Thoracic aorta (tissue), 2 donors: ENCODE measurements around the gene PPCDC. TPM values are rescaled to one million over a fixed set of nuclear protein-coding genes. Genes with fewer than 3 reads are reported as not detected.

ENCODE experiments used
- ATAC-seq: fragments of 150-250 bp; one replicate; pipeline ENCODE4 v1.8.0; 2017; ENCODE audit warnings: low read depth; ENCODE audit not compliant: insufficient number of reproducible peaks, low FRiP score
- DNase-seq: peaks from one replicate; pipeline ENCODE4 v3.0.0-alpha.2; 2020; ENCODE audit warnings: low spot score
- H3K27ac ChIP-seq, 2 donors: fragments of 200-600 bp; sonication (generic); 1 replicate in 1 of 2; 2 replicates in 1 of 2; pipeline ENCODE4 v1.5.1; 2016; ENCODE audit warnings: mild to moderate bottlenecking in 2 of 2, moderate library complexity in 2 of 2
- H3K27me3 ChIP-seq: fragments of 200-600 bp; sonication (generic); replicated peaks from 2 replicates; pipeline ENCODE4 v1.6.0; 2016; ENCODE audit warnings: mild to moderate bottlenecking; ENCODE audit not compliant: insufficient read depth
- H3K36me3 ChIP-seq: fragments of 200-600 bp; sonication (generic); one replicate; pipeline ENCODE4 v1.5.1; 2016
- H3K4me1 ChIP-seq, 2 donors: fragments of 200-600 bp; sonication (generic); 1 replicate in 1 of 2; 2 replicates in 1 of 2; pipeline versions ENCODE4 v1.5.1 to v1.6.0; 2016; ENCODE audit warnings: low read depth in 2 of 2, mild to moderate bottlenecking in 1 of 2; ENCODE audit not compliant: control insufficient read depth in 1 of 2
- H3K4me3 ChIP-seq: fragments of 200-600 bp; sonication (generic); 2 replicates; pipeline ENCODE4 v1.5.1; 2016; ENCODE audit warnings: mild to moderate bottlenecking
- H3K9me3 ChIP-seq: fragments of 200-600 bp; sonication (generic); 2 replicates; pipeline ENCODE4 v1.5.1; 2016
- total RNA-seq, 2 donors: library from RNA; depleted of rRNA; stranded (reverse); fragments of >200 nt; gene quantifications; one replicate each; pipeline versions ENCODE4 v1.1.0 to v1.2.3, GENCODE V29; 2016
- TF ChIP-seq, protein P1 (sequence below): fragments of 200-600 bp; sonication (generic); IDR thresholded peaks from one replicate; pipeline ENCODE4 v1.5.1; 2019; ENCODE audit warnings: antibody characterized with exemption

Gene PPCDC
- total RNA-seq, 2 donors from 2014 or later: 8.5 to 13.7 TPM

DNA sequence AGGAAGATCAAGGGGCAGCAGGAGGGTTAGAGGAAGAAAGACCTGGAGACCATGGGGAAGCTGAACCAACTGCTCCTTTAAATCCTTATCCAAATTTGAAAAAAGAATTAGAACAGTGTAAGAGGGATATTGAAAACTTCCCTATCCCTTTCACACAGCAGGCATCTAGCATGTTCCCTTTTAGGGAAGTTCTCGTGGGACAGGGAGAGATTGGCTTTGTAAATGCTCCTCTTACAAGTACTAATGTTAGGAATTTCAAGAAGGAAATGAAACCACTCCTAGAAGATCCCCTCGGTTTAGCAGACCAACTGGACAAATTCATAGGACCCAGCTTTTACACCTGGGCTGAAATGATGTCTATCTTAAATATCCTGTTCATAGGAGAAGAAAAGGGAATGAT lies 41.5 kb downstream of the PPCDC start:
- Histone ChIP-seq H3K27ac (peak overlapping the region; percentile 68 to 79), H3K4me1 (peaks cover 30 to 38% of the 10 kb centered on the region in 2 donors), H3K4me3 (no peak overlapping the region), H3K9me3 (no peaks in the 10 kb centered on the region), H3K27me3 (no peaks in the 10 kb centered on the region), H3K36me3 (no peaks in the 10 kb centered on the region)
- ATAC-seq: peak; percentile 29
- DNase-seq: no peak
- TF ChIP-seq, protein P1, sequence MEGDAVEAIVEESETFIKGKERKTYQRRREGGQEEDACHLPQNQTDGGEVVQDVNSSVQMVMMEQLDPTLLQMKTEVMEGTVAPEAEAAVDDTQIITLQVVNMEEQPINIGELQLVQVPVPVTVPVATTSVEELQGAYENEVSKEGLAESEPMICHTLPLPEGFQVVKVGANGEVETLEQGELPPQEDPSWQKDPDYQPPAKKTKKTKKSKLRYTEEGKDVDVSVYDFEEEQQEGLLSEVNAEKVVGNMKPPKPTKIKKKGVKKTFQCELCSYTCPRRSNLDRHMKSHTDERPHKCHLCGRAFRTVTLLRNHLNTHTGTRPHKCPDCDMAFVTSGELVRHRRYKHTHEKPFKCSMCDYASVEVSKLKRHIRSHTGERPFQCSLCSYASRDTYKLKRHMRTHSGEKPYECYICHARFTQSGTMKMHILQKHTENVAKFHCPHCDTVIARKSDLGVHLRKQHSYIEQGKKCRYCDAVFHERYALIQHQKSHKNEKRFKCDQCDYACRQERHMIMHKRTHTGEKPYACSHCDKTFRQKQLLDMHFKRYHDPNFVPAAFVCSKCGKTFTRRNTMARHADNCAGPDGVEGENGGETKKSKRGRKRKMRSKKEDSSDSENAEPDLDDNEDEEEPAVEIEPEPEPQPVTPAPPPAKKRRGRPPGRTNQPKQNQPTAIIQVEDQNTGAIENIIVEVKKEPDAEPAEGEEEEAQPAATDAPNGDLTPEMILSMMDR: no peak

DNA sequence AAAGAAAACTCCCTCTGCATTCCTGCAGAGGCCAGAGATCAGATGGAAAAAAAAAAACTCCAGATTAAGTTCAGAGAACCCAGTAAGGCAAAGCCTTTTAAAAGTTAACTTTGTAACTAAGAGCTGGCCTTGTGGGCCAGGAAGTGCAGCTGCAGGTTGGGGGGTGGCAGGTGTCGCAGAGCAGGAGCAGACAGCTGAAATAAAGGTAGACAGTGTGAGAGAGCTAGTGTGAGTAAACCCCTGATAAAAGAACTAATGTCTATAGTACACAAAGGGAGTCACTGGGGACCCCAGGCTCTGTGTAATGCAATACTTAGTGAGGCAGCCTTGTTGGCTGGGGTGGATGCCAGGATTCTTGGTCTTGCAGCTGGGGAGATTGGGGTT lies 42.1 kb downstream of the PPCDC start:
- Histone ChIP-seq H3K27me3 (no peaks in the 10 kb centered on the region), H3K36me3 (no peaks in the 10 kb centered on the region), H3K4me1 (peaks cover 30 to 38% of the 10 kb centered on the region in 2 donors), H3K27ac (peak overlapping the region; percentile 68 to 79), H3K4me3 (no peak overlapping the region), H3K9me3 (no peaks in the 10 kb centered on the region)
- ATAC-seq (no peak), DNase-seq (no peak)
- TF ChIP-seq, protein P1: no peak

DNA sequence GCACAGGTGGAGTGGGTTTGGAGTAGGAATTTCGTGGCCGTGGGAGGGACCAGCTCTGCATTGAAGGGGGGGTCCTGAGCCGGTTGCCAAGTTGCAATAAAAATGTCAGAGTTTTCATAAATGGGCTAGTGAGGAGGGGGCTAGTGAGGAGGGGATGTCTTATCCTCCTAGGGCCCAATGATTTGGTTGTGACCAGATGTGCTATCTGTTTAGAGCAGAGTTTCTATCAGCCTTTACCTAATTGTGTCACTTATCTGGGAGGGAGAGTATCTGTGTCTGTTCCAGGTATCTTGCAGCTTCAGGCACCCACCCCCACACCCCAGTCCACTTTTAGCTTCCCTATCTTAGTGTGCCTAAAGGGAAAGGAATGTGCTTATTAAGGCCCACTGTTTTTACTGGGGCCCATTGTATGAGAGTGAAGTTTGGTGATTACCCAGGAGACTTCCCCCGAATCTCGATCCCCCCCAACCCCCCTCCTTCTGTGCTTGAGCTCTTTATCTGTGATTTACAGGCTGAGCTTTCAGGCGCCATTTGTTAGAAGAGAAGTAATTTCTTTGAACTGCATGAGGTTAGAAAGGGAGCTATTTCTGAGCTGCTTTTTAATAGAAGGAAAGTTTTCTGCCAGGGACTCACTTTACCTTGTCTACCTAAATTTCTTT lies 42.6 kb downstream of the PPCDC start:
- DNase-seq (no peak), ATAC-seq (no peak)
- no peaks in the 10 kb centered on the region for H3K9me3 ChIP-seq
- peak overlapping the region; percentile 68 to 79 for H3K27ac ChIP-seq
- no peak overlapping the region for H3K4me3 ChIP-seq
- TF ChIP-seq, protein P1: no peak
- H3K36me3 ChIP-seq: no peaks in the 10 kb centered on the region
- peaks cover 30 to 38% of the 10 kb centered on the region in 2 donors for H3K4me1 ChIP-seq
- no peaks in the 10 kb centered on the region for H3K27me3 ChIP-seq

DNA sequence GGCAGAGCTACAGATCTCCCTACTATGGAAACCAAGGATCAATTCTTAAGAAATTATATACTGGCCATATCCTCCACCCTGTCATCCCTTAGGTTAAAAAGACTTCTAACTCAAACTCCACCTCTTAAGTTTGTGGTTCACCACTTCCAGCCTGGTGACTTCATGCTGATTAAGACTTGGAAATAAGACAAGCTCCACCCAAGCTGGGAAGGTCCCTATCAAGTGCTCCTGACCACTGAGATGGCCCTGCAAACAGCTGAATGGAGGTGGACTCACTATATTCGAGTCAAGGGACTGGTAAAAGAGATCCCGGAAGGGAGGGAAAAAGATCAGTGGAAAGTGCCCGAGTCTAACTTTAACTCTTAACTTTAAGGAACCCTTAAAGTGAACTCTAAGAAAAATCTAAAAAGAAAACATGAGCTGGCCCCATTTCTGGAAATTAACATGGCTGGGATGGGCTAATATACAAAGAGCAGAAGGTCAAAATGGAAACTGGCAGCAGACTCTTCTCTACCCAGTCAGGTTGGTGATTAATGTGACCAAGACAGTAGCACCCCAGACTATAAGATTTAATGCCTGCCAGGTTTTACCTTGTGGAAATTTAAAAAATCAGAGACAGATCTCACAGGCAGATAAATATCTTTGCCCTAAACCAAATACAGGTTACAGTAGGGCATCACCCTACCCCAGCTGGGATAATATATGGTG lies 43.9 kb downstream of the PPCDC start:
- no peak for DNase-seq
- TF ChIP-seq, protein P1: no peak
- Histone ChIP-seq H3K4me3 (no peak overlapping the region), H3K27ac (peak overlapping the region; percentile 68 to 79), H3K9me3 (no peaks in the 10 kb centered on the region), H3K36me3 (no peaks in the 10 kb centered on the region), H3K27me3 (no peaks in the 10 kb centered on the region), H3K4me1 (peaks cover 30 to 34% of the 10 kb centered on the region in 2 donors)
- ATAC-seq: no peak

DNA sequence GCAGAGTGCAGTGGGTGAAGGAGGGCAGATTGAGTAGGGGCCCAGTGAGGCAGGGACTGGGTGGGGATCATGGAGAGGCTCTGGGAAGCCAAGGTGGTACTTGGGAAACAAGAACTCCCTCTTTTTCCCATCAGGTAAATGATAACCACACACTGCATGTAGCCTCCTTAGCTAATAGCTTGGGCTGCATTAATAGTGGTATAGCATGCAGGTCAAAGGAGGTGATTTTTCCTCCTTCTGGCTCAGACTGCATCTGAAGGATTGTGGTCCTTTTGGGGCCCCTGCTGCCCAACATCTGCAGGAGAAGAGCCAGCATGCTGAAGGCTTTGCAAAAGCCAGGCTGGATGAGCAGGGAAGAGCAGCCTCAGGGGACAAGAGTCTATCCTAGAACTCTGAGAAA lies 45.4 kb downstream of the PPCDC start:
- Histone ChIP-seq H3K4me1 (peaks cover 30 to 34% of the 10 kb centered on the region in 2 donors), H3K36me3 (no peaks in the 10 kb centered on the region), H3K27me3 (no peaks in the 10 kb centered on the region), H3K9me3 (no peaks in the 10 kb centered on the region), H3K4me3 (no peak overlapping the region), H3K27ac (no peak overlapping the region)
- TF ChIP-seq, protein P1: no peak
- ATAC-seq (no peak), DNase-seq (no peak)
